ACHN (cell line): Measurements from ENCODE around the gene CORIN.
"Not testable (repeated sequence)": the region's sequence is repeated elsewhere in the genome, so short reads cannot be mapped to it uniquely, and the experiment has no call there.

Experiments used
- DNase-seq: peaks from one replicate; pipeline ENCODE4 v3.0.0-alpha.2; 2015
- in situ Hi-C: cut with HindIII; loops from 2 replicates; pipeline ENCODE4 v1.10.0; 2017; ENCODE audit warnings: low sequenced_read_pairs, low pct_ligation_motif_present, low pct_unique_long_range_greater_than_20kb

Gene CORIN

DNA sequence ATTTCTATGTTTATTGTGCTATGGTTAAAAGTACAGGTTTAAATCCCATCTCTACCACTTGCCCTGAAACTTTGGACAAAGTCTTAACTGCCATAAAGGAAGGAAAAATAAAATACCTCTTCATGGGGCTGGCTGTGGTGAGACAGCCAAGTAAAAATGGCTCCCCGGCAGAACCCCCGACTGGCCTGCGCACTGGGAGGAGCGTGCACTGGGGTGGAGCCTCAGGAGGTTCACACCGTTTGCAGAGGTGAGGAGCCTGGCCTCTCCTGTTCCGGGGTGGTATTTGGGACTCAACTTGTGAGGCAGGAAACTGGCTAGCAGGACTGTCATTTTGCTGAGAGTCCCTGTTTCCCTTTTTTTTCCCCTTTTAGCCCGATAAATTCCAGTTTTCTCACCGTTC is 47.8 kb downstream of the CORIN start:
- DNase-seq = no peak
- in situ Hi-C loops = no loop called here

DNA sequence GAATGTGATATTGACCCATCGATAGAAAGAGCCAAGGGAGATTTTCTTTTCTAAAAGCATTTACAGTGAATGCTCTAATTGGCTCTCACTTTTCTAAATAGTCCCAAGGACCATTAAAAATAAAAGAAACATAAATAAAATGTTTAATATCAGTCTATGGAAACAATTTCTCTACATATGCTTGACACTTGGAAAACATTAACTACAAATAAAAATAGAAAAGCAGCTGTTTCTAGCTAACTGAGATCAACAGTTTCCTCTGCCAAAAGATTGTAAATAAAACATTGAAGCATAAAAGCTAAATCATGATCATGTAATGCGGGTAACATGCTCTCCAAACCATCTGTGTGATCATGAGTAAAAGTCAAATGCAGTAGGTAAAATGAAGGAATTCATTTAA is 49.7 kb downstream of the CORIN start:
- no peak for DNase-seq

DNA sequence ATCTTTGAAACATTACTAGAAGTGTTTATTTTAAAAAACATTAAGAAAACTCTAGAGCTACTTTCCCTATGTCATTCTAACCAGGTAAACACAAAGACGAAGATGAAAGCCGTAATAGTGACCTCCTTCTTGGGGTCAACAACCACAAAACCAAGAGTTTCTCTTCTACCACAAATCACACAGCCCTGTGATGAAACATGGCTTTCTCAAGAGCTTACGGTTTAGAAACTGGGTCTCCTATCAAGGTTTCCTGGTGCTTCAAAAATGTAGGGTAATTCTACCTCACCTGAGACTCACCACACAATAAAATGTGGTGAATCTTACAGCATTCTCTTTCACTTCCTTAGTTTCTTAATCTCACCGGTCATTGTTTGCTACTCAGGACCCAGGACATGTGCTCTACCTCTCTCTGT is 50.9 kb downstream of the CORIN start:
- DNase-seq = no peak
- in situ Hi-C loops = no loop called here

More for the DNA sequence above, 49.7 kb downstream of the CORIN start:
- in situ Hi-C loops = no loop called here

DNA sequence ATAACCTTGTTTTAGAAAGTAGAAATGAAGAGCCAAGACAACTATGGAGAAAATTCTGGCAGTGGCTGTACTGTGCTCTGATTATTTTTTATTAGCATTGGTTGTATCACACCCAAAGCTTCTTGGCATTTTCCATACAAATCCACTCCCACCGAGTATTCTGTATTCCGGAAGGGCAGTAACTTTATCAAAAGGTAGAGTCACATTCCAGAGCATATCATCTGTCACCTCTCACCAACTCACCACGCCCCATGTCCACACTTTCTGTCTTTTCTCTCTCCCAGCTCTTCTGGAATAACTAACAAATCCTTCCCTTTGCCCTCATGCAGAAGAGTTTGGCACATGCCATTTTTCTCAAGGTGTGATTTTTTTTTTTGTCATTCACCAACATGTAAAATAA is 52.7 kb downstream of the CORIN start:
- in situ Hi-C loops = no loop called here

DNA sequence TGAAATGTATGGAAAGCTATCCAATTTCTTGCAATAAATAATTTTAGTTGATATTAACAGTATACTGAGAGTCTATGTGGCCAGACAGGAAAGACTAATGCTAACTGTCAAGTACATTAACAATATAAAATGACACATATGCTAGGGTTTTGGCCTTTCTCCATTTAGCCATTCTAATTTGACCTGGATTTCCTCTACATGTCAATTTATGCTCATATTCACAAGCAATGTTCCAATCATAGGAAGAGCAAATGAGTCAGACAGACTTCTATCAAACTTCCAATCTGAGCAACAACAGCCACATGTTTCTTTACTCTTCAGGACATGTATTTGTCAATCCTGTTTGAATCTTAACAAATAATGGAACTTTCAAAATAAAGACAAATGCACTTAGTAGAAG is 53.6 kb downstream of the CORIN start:
- in situ Hi-C loops = no loop called here
- no peak for DNase-seq

More for the DNA sequence above, 52.7 kb downstream of the CORIN start:
- DNase-seq = no peak

DNA sequence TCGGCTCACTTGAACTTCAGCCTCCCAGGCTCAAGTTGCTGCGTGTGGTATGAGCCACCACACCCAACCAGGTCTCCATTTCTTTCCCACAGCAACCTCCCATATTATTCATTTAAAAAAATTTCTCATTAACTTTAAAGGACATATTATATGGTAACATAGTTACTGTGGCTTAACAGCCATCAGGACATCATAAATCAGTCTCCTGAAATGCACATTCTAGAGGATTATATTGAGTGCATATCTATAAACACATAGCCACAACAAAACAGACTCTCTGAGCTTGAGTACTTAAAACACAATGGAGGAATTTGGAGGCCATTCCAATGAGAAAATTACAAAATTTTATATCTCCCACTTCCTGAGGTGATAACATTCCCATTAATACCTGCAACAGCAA is 61.5 kb downstream of the CORIN start:
- in situ Hi-C loops = no loop called here
- no peak for DNase-seq

DNA sequence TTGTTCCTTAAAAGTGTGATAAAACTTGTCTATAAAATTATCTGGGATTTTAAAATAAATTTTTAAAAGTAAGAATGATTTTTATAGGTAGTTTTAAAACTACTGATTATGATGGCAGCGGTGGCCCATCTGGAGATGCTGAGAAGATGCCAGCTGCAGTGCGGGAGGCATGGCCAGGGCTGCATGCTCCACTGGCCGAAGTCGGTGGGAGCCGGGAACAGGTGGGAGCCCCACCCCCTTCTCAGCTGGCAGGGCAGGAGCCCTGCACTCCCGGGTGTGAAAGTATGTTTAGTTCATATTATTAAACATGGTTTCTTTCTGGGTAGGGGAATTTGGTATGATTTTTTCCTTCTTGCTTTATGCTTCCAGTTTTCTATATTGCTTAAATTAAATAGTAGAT is 63.8 kb downstream of the CORIN start:
- in situ Hi-C loops = no loop called here
- DNase-seq = no peak

DNA sequence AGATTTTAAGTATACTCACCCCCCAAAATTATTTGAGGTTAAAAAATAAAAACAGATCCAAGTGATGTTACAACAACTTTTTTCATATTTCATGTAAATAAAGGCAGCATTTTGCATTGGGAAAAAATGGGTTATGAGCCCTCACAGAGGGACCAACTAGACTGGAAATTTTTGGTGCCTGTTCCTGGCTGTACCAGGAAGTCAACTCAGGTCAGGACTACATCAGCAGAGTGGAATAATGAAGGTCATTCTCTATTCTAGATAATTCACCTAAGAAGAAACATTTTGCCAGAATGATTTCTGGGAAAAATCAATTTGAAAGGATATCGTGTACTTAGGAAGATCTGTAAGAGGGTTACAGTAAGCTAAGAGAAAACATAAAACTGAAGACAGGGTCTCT is 66.8 kb downstream of the CORIN start:
- no peak for DNase-seq
- in situ Hi-C loops = no loop called here

DNA sequence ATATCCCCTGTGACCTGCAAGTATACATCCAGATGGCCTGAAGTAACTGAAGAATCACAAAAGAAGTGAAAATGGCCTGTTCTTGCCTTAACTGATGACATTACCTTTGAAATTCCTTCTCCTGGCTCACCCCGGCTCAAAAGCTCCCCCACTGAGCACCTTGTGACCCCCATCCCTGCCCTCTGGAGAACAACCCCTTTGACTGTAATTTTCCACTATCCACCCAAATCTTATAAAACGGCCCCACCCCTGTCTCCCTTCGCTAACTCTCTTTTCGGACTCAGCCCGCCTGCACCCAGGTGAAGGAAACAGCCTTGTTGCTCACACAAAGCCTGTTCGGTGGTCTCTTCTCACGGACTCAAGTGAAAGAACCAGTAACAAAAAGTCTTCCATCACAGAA is 69.9 kb downstream of the CORIN start:
- DNase-seq, in situ Hi-C loops: not testable (repeated sequence)

DNA sequence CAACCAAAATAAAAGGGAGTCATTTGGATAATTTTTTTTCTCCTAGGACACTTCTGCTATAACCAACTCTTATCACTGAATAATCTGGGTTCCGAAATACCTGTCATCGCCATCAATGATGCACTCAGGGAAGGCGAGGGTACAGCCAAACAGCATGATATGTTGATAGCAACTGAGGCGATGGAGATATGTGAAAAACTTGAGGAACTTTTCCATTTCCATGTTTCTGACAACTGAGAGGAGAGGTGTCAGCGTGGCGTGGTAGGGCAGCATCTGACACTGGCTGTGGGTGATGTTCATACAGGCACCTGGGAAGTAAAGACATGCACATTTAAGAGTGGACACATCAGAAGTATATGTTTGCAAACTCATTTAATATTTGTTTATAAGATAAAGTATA is 74.6 kb downstream of the CORIN start:
- no peak for DNase-seq
- in situ Hi-C loops = no loop called here

DNA sequence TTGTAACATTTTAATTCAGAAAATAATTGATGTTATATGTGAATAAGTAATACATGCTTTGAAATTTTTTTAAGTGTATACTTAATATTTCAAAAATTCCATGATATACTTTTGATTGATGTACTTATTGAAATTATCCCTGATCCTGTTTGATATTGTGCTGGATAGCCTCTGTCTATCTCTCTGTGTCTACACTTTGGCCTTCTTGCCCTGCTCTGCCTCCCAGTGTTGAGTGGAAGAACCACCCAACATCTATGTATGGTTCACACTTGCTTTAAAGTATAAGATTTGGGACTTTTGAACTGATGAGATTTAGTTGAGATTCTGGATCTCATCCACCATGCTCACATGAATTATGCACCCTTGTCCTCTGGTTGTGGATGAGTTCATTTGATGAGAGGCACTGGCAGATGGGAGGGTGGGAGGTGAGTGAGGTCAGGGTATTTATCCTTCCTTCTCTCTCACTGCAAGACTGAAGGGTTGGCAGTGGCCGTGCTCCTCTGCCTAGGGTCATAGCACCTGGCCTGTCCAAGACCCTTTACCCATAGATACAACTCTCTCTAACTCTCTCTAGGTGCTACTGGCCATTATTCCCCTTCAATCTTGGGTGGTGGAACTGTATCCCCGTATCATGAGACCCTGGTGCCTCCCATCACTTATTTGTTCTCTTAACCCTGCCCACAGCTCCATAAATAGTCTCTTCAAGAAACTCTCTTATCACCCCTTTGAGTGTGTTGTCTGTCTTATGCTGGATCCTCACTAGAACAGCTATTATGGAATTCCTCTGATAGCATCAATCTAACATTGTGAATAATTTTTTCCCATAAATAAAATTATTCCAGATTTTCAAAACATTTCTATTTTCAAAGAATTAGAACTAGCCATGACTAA is 75.2 kb downstream of the CORIN start:
- in situ Hi-C loops = no loop called here
- no peak for DNase-seq

DNA sequence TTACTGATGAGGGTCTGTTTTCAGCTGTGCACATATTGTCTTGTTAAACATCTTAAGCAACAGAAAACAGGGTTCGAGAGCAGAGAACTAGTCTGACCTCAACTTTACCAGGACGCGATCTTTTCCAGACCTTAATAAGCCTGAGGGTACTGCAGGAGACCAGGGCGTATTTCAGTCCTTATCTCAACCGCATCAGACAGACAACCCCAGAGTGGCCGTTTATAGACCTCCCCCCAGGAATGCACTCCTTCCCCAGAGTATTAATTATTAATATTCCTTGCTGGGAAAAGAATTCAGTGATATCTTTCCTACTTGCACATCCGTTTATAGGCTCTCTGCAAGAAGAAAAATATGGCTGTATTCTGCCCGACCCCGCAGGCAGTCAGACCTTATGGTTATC is 84.6 kb downstream of the CORIN start:
- in situ Hi-C loops = not testable (repeated sequence)

DNA sequence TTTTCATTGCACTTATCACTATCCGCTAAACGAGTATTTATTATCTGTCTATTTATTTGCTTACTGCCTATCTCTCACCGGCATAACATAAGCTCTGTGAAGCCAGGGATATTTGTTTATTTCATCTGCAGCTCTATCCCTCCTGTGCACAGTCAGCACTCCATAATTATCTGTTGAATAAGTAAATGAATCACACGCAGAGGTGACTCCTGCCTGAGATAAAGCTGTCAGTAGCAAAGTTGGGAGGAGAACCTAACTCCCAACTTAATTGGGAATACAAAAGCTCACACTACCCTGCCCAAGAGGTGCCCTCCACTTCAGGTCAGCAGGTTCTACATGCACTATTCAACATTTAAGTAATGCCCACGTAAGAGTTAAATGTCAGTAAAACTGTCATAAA is 85.7 kb downstream of the CORIN start:
- DNase-seq = no peak
- in situ Hi-C loops = no loop called here

More for the DNA sequence above, 84.6 kb downstream of the CORIN start:
- DNase-seq = not testable (repeated sequence)

DNA sequence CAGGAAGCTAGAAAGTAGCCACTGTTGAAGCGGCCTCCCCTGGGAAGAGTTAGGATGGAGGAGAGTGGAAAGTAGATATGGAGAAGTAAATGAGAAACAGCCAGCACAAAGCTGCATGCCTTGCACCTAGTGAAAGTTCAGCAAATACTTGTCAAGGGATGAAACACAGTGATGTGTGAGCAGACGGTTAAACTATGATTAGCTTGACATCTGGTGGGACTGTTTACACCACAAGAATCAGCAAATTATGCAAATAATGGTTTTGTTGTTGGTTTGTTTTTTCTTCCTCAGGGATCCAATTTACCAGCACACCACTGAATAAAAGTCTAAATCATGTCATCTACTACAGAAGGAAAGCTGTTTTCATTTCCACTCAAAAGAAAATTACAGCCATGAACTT is 87.1 kb downstream of the CORIN start:
- DNase-seq = no peak
- in situ Hi-C loops = no loop called here

DNA sequence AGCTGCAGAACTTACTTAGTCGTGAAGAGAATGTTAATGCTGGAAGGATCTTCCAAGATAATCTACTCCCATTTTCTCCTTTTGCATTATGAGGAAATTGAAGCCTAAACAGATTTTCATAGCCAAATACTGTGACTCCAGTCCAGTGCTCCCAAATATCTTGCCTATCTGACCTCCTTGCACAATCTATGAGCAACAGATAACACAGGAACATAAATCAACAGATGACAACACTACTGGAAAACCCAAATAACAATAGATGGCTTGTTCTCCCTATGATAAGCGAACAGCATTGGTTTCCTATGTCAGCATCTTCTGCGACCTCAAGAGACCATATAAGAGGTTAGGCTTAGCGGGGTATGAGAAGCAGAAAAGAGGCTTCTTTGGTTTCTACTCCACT is 88.0 kb downstream of the CORIN start:
- no peak for DNase-seq
- in situ Hi-C loops = no loop called here

DNA sequence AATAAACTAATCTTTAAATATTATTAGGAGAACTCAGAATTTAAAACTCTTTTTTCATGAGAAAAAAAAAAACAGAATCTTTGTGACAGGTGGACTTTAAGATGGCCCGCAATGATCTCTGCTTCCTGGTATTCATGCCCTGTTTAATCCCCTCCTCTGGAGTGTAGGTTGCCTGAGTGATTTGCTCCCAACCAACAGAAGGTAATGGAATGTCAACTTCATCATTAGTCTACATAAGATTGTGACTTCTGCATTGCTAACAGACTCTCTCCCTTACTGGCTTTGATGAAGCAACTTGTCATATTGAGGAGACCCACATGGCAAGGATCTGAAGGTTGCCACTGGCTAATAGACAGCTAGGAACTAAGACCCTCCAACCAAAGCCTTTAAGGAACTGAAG is 88.8 kb downstream of the CORIN start:
- in situ Hi-C loops = no loop called here
- no peak for DNase-seq

DNA sequence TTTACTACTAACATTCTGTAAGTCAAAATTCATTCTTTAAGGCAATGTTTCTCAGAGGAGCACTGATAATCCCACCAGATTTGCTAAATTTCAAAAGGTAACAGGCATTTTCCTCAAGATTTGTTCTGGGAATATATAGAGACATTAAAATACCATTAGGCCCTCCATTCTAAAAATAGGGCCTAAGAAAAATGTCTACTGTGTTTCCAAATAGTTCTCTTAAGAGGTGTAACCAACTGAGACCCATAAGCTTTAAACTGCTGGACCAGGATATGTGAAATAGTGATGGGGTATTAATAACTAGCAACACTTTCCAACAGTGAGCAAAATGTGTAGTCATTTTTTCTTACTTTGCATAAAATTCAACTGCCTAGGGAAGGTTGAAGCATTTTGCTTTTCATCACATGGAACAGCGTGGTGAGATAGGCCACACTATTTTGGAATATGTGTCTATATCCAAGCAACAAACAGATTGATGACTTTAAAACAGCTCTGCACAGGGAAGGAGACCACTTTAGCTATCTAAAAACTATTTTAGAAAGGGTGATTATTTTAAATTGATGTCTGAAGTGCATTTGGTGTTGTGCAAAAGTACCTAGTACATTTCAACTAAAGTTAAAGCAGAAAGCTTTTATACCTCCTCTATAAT is 89.9 kb downstream of the CORIN start:
- in situ Hi-C loops = no loop called here
- DNase-seq = no peak

DNA sequence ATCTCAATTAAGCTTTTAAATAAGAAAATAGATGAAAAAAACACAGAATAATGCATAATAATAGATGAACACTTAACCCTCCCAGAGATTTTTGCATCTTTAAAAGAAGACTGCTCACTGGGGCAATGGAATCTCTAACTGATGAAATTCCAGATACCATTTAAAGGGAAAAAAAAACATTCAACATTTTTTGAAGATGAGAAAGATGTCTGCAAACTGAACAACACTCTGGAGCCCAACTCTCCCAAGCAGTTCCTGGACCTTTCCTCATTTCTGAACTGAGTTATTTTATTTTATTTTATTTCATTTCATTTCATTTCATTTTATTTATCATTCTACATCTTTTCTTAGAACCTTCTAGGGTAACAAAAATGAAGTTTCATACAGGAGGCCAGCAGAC is 90.7 kb downstream of the CORIN start:
- DNase-seq = no peak
- in situ Hi-C loops = no loop called here

DNA sequence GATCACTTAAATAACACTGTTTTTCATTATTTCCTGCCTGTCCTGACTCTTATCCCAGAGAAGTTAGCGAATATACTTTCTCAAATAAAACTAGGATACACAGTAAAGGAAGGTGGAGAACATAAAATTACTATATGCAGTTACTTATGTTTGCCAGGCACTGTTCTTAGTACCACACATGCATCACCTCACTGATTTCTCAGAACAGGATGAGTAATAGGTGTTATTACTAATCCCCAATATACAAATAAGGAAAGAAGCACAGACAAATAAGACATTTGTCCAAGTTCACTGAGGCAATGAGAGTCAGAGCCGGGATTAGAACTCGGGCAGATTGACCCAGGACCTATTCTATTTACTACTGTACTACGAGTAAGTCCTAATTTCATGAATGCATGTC is 91.7 kb downstream of the CORIN start:
- DNase-seq = no peak
- in situ Hi-C loops = no loop called here

DNA sequence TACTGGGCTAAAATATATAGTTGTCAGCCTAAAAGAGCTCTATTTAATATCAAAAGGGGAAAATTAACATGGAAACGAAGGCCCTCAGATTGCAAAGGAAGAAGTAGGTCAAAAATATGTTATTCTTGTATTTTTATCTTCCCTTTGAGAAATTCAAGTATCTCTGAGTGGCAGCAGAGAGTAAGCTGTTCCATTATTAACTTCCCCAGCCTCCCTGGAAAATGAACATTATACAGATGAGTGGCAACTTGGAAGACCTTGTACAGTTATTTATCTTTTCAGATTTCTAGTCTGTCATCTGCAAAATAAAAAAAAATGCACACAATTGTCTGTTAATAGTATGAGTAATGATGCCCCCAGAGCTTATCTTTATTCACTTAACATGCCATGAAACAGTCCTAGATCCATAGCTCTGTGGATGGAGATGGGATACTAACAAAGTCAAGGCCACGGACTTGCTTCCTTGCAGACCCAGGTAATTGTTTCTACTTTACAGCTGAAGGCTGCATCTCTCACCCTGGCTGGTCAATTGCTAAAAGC is 93.0 kb downstream of the CORIN start:
- in situ Hi-C loops = no loop called here
- no peak for DNase-seq
